Right renal cortex interstitium (tissue), 3 donors: Measurements from ENCODE around the gene MYO3B. TPM values are rescaled to one million over a fixed set of nuclear protein-coding genes. Genes with fewer than 3 reads are reported as not detected.
"Not testable (repeated sequence)": the region's sequence is repeated elsewhere in the genome, so short reads cannot be mapped to it uniquely, and the experiment has no call there.

Experiments used
- DNase-seq, 3 donors: peaks; one replicate each; pipeline ENCODE4 v3.0.0-alpha.2; 2013; ENCODE audit warnings: low read depth in 3 of 3, low spot score in 2 of 3
- polyA plus RNA-seq, 3 donors: library from polyadenylated mRNA; unstranded; fragments of 120-200 nt; gene quantifications; one replicate each; pipeline ENCODE4 v1.2.1, GENCODE V29; 2013; ENCODE audit not compliant: insufficient read length in 3 of 3

The MYO3B gene
- polyA plus RNA-seq, 3 donors, result 7.6 to 9.8 (median 9.0) TPM

DNA sequence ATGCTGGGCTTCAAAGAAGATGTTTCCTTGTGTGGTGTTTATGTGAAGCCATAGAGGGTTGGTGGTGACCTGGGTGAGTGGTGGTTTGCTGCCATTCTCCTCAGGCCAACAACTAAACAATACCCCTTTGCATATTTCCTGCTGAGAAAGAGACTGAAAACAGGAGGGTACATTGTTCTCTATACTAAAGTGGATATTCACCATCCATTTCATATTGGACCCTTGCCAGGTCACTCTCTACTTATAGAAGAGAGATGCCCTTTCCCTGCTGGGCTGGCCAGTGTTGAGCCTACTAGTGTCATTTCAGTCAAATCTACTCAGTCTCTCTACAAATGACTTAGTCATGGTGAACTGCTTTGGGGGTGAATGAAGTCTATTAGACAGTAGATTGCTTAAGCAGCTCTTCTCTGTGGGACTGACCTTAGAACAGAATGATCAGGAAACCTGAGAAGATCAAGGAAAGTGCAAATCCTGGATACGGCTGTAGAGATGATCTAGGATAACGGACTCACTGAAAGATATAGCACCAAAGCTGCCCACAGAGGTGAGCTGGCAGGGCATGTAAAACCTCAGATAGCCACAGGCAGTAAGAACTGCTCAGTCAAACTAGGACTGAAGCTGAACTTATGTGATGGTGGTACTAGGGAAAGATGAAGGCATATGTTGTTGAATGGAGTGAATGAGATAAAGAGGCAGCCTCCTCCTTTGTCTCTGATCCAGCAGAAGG is 154.9 kb downstream of the MYO3B start:
- no peak for DNase-seq

- no peak for DNase-seq
Observed at GRCh38 chr2:170335351-170335750, 157.4 kb downstream of the MYO3B start.

- DNase-seq, result no peak
Observed at GRCh38 chr2:170336408-170336807, 158.5 kb downstream of the MYO3B start.

DNA sequence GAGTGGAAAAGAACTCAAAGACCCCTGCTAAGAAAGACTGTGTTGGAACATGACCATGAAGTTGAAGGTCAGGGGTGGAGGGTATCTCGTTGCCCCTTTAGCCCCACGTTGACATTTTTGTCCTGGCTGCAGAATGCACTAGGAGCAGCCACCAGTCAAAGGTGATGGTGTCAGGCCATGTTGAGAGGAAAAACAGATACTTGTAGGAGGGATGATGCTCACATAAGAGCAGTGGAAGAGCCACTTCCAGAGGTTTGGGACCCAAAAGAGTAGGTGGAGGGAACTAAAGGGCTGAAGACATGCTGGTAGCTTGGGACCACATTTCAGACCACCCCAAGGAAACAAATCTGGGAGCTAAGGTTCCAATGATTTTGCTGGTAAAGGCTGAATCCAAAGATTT is 159.0 kb downstream of the MYO3B start:
- no peak for DNase-seq

DNA sequence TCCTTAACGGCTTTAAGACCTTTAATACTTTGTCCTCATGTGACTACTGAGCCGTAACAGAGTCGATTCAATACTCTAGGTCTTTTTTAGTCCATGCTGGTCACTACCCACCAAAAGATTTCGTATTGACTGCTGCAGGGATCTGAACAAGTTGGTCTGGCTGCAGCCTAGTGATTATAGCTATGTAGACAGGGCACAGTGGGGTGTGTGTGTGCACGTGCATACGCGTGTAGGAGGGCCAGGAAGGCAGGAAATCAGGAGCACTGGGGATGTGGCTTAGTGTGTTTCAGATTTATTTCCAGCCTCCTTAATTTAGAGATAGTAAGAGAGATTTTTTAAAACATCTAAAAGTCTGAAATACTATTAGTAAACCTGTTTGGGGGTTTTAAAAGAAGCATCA is 161.4 kb downstream of the MYO3B start:
- no peak for DNase-seq

GRCh38 chr2:170339750-170340692 is 162.1 kb downstream of the MYO3B start:
- DNase-seq, result no peak

- no peak for DNase-seq
Observed at GRCh38 chr2:170340693-170341068, 162.7 kb downstream of the MYO3B start.

- no peak for DNase-seq
Observed at GRCh38 chr2:170341684-170342623, 164.0 kb downstream of the MYO3B start.

DNA sequence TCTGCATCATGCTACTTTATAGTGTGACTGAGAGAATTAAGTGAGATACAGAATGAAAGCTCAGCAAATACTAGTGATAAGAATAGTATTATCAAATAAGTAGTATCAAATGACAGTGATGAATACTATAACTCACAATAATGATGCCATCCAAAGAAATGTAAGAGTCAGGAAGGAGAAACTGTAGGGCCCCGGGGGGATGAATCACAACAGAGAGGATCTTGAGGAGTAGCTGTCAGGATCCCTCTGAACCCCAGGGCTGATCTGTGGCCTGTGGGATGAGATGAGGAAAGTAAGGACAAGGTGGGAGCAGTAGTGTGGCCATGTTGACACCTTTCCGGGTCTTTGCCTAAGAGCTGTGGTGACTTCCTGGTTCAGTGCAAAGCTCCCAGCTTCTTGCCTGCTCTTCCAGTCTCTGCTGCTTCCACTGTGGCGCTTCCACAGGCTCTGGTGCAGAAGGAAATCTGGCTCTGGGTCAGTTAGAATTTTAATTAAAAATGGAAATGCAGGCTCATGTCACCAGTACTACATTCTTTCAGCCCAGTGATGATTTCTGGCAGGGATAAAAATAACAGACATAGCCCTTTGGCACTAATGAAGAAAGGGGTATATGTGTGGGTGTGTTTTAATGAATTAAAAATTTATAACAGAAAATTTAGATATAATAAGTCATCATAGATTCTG is 166.9 kb downstream of the MYO3B start:
- no peak for DNase-seq

- DNase-seq, result no peak
Observed at GRCh38 chr2:170345607-170346006, 167.7 kb downstream of the MYO3B start.

- not testable (repeated sequence) for DNase-seq
Observed at GRCh38 chr2:170349269-170349668, 171.3 kb downstream of the MYO3B start.

- no peak for DNase-seq
Observed at GRCh38 chr2:170350929-170351826, 173.2 kb downstream of the MYO3B start.

GRCh38 chr2:170353723-170354122 is 175.8 kb downstream of the MYO3B start:
- no peak for DNase-seq

DNA sequence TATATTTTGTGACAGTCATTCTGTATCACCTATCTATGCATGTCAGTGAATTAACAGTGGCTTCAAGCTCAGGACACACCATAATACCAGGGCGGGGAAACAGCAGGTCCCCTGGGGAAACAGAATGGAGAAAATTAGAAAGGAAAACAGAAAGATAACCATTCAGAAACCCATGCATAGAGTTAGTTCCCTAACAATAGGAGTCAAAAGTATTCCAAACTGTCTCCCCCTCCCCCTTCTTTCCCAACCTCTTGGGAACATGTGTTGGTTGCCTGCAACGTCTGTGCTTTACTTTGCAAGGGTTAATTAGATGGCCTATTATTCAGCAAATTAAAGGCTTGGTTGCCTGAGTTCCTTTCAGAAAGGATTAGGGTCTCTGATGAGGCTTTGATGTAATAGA is 176.4 kb downstream of the MYO3B start:
- DNase-seq, result no peak

GRCh38 chr2:170354855-170355780 is 177.2 kb downstream of the MYO3B start:
- no peak for DNase-seq

GRCh38 chr2:170359466-170359865 is 181.5 kb downstream of the MYO3B start:
- no peak for DNase-seq

GRCh38 chr2:170360546-170361089 is 182.7 kb downstream of the MYO3B start:
- DNase-seq, result no peak
